Small intestine (tissue), 7 donors: ENCODE results near the gene PTPRE. TPM values are rescaled to one million over a fixed set of nuclear protein-coding genes. Genes with fewer than 3 reads are reported as not detected.

ENCODE experiments used
- DNase-seq, 2 donors: peaks; one replicate each; pipeline versions ENCODE4 v3.0.0 to v3.0.0-alpha.2; 2013
- FAIRE-seq: peaks from 2 replicates; lab custom pipeline; 2012; peaks lifted over from hg19 to GRCh38; lab: Jason Lieb, UNC
- H3K27ac ChIP-seq, 3 donors: one replicate each; pipeline ENCODE4 v1.5.1; 2013; ENCODE audit warnings: low read length in 2 of 3, mild to moderate bottlenecking in 2 of 3, control low read depth in 1 of 3, inconsistent platforms in 1 of 3, low read depth in 1 of 3, moderate library complexity in 1 of 3
- H3K27me3 ChIP-seq, 3 donors: one replicate each; pipeline ENCODE4 v1.6.1; 2013; ENCODE audit warnings: low read length in 3 of 3, inconsistent platforms in 1 of 3; ENCODE audit not compliant: control insufficient read depth in 3 of 3, insufficient read depth in 3 of 3
- H3K36me3 ChIP-seq, 3 donors: one replicate each; pipeline ENCODE4 v1.6.1; 2013; ENCODE audit warnings: low read length in 3 of 3, inconsistent platforms in 1 of 3, low read depth in 1 of 3, mild to moderate bottlenecking in 1 of 3, moderate library complexity in 1 of 3; ENCODE audit not compliant: control insufficient read depth in 3 of 3, insufficient read depth in 2 of 3
- H3K4me1 ChIP-seq, 3 donors: one replicate each; pipeline ENCODE4 v1.6.1; 2013; ENCODE audit warnings: low read length in 2 of 3, inconsistent platforms in 1 of 3, low read depth in 1 of 3, mild to moderate bottlenecking in 1 of 3, moderate library complexity in 1 of 3; ENCODE audit not compliant: control insufficient read depth in 3 of 3, insufficient read depth in 2 of 3
- H3K4me3 ChIP-seq, 3 donors: one replicate each; pipeline ENCODE4 v1.5.1; 2013; ENCODE audit warnings: low read length in 3 of 3, control low read depth in 1 of 3, inconsistent platforms in 1 of 3, low read depth in 1 of 3, mild to moderate bottlenecking in 1 of 3, moderate library complexity in 1 of 3
- H3K9me3 ChIP-seq, 2 donors: one replicate each; pipeline ENCODE4 v1.6.1; 2013; ENCODE audit warnings: low read depth in 1 of 2, low read length in 1 of 2; ENCODE audit not compliant: control insufficient read depth in 2 of 2, insufficient read depth in 1 of 2
- WGBS, 3 donors: extraction: QIAGEN DNeasy Blood & Tissue Kit; methylation state at CpG; one replicate each; pipeline ENCODE4 v1.1.7; 2013; 5-methylcytosine and 5-hydroxymethylcytosine counted together
- polyA plus RNA-seq, 4 donors: library from polyadenylated mRNA; stranded (reverse) in 3 of 4; unstranded in 1 of 4; fragments of 200-250 nt in 3 of 4; fragments of 120-200 nt in 1 of 4; gene quantifications; one replicate each; pipeline versions ENCODE4 v1.2.1 to v1.2.3, GENCODE V29; 2013
- donor health status: healthy with polysubstance abuse.
- donor health status: control.
- donor health status: control.
- donor health status: Bipolar disorder and iron deficiency.
- donor health status: healthy.

Gene PTPRE
- polyA plus RNA-seq, 4 donors, result 2.7 to 21.0 (median 6.2) TPM

DNA sequence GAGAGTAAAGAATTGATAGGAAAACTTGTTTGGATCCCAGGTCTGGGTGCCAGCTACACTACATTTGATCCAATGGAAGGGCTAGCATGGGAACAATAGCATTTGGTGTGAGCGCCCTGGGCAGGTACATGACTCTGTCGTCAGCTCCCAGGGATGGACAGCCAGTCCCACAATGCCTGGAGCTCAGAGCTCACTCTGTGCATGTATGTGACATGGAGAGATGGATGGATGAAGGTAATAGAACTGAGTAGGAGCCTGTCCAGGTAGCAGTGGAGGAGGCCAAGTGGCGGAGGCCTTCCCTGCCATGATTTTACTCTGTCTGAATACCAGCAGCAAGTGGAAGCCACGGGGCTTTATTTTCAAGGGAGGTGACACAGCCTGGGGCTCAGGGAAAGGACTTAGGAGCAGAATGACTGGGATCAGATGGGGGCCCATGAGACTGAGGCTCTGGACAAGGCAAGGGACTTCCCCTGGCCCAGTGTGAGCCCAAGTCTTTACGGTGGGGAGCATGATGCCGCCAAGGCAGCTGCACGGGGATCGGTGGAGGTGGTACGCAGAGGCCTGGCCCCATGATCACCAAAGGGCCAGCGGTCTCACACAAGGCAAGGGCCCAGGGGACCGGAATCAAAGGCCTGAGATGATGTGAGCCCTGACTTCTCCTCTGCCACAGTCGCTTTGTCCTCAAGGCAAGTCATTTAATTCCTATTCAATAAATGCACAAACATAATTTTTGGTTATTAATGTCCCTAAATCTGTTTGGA lies 5.9 kb downstream of the PTPRE start:
- FAIRE-seq, result no peak

DNA sequence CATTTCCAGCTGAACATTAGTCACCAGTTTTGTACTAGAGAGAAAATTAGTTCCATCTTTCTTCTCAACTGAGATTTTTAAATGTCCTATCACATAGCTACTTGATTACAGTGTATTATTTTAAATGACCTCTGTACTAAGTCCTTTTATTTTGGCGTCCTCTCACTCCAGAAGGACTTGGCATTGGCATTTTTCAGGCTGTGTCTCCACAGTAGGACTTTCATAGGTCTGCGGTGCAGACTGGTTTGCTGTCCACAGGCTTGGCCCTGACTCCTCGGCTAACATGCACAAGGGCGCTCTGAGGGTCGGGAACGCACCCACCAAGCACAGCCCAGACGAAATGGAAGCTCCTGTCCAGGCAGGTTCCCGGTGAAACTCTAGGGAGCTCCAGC lies 6.5 kb downstream of the PTPRE start:
- DNase-seq, result no peak
- Histone ChIP-seq H3K36me3 (peaks cover 0 to 9% (median 0%) of the 10 kb centered on the region in 3 donors), H3K4me3 (no peak overlapping the region), H3K9me3 (no peaks in the 10 kb centered on the region), H3K27me3 (no peaks in the 10 kb centered on the region), H3K4me1 (peaks cover 2 to 8% (median 7%) of the 10 kb centered on the region in 3 donors), H3K27ac (no peak overlapping the region)
- FAIRE-seq, result no peak
- 90 to 93% (median 92%) methylated on average over 8 of the region's 8 CpGs for WGBS, 3 donors

More for the DNA sequence above, 5.9 kb downstream of the PTPRE start:
- WGBS, 3 donors, result 90 to 96% (median 93%) methylated on average over 12 of the region's 12 CpGs
- Histone ChIP-seq H3K27me3 (no peaks in the 10 kb centered on the region), H3K9me3 (no peaks in the 10 kb centered on the region), H3K36me3 (peaks cover 0 to 9% (median 0%) of the 10 kb centered on the region in 3 donors), H3K4me3 (no peak overlapping the region), H3K27ac (no peak overlapping the region), H3K4me1 (peaks cover 3 to 13% (median 10%) of the 10 kb centered on the region in 3 donors)
- DNase-seq, result no peak

DNA sequence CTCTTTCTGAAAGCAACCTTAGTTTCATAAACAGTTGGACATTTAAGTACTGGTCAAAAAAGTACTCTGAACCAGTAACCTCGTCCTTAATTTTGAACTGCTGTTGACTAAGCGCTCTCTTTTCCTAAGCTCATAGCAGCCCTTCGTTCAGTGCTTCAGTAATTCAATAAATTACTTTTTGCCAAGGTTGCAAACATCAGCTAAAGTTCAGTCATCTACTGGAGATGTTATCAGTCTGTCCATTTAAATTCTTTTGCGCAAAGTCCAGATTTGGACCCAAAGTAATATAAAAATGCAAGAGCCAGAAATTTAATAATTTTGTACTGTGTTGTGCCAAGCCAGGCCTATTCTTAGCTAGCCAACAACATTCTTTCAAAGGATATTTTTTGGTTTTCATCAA lies 8.4 kb downstream of the PTPRE start:
- H3K4me3 ChIP-seq, result no peak overlapping the region
- no peaks in the 10 kb centered on the region for H3K27me3 ChIP-seq
- H3K27ac ChIP-seq, result no peak overlapping the region
- 79 to 94% (median 90%) methylated on average over 4 of the region's 4 CpGs for WGBS, 3 donors
- H3K4me1 ChIP-seq, result peaks cover 0 to 5% (median 4%) of the 10 kb centered on the region in 3 donors
- FAIRE-seq (no peak), DNase-seq (no peak)
- peaks cover 0 to 5% (median 0%) of the 10 kb centered on the region in 3 donors for H3K36me3 ChIP-seq
- H3K9me3 ChIP-seq, result no peaks in the 10 kb centered on the region

DNA sequence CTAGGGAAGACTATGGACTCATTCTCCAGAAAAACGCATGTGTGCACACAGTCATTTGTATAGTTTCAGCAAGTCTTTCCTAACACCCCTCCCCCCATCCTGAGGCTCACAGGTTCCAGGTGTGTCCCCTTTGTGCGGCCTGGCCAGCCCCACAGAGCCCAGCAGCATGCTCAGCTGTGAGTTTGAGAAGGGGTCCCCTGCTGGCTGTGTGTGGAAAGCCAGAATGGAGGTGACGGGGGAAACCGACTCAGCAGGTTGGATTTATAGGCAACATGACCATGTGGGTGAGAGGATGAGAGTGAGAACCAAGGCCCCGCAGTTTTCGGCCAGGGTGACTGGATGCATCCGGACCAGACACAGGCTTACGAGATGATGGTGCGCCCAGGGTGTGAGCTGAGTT lies 9.9 kb downstream of the PTPRE start:
- no peak overlapping the region for H3K27ac ChIP-seq
- H3K4me3 ChIP-seq, result no peak overlapping the region
- peaks cover 0 to 6% (median 2%) of the 10 kb centered on the region in 3 donors for H3K4me1 ChIP-seq
- DNase-seq, result no peak
- no peaks in the 10 kb centered on the region for H3K9me3 ChIP-seq
- peaks cover 0 to 6% (median 0%) of the 10 kb centered on the region in 3 donors for H3K36me3 ChIP-seq
- WGBS, 3 donors, result 92 to 95% (median 92%) methylated on average over 9 of the region's 9 CpGs
- no peaks in the 10 kb centered on the region for H3K27me3 ChIP-seq
- FAIRE-seq, result no peak

DNA sequence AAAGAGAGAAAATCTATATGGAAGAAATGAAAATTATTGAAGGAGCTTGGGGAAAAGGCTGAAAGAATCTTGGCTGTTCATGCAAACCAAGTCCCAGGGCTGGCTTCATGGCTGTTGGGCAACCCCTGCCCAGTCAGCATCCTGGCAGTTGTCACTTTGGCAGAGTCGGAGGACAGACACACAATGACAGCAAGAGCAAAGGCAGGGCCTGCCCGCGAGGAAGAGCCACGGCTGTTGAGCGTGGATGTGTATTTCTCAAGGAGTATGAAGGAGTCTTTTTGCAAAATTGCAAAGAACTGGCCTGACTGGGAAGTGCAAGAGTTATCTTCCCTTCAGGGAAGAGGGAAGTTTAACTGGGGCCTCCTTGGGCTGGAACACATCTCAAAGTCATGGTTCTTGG lies 11.7 kb downstream of the PTPRE start:
- H3K27ac ChIP-seq, result no peak overlapping the region
- no peak overlapping the region for H3K4me3 ChIP-seq
- H3K4me1 ChIP-seq, result peaks cover 7 to 18% (median 7%) of the 10 kb centered on the region in 3 donors
- no peak for FAIRE-seq
- no peaks in the 10 kb centered on the region for H3K27me3 ChIP-seq
- H3K9me3 ChIP-seq, result no peaks in the 10 kb centered on the region
- 86 to 97% (median 97%) methylated on average over 5 of the region's 5 CpGs for WGBS, 3 donors
- no peak for DNase-seq
- peaks cover 0 to 4% (median 0%) of the 10 kb centered on the region in 3 donors for H3K36me3 ChIP-seq

DNA sequence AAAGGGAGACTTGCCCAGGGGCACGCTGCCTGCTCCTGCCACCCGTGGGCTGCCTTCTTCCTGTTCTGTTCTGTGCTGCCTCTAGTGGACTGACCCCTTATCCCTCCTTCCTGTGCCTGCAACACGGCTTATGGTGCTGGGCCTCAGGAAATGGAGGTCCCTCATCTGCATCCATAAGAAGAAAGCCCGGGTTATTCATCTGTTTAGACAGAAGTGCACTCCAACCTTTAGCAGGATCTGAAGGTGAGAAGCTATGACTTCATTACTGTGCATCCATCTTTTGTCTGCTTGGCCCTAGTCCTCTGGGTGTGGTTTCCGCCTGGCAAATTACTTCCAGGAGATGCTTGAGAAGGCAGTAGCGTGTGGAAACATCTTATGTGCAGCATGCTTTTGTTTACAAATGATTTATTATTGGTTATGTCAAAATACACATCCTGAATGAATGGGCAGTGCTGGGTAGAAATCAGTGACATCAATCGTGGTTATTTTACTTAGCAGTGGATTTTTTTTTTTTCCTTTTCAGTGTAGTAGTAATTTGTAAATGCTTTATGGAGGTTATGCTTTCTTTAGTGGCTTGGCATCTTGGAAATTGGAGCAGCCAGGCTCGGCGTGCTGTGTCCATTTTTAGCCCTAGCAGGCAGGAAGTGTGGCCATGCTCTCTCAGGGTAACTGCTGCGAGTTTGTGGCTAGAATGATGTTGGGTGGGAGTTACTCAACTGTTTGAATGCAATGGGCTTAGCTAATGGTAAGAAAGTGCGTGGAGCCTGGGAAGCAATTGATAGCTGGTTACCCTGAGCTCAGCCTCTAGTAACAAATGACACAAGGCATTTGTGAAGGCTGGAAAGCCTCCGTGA lies 12.7 kb downstream of the PTPRE start:
- WGBS, 3 donors, result 47 to 71% (median 61%) methylated on average over 12 of the region's 12 CpGs
- no peaks in the 10 kb centered on the region for H3K27me3 ChIP-seq
- peak overlapping the region in 1 of 3 donors; percentile 73 for H3K27ac ChIP-seq
- DNase-seq, result no peak
- H3K36me3 ChIP-seq, result peaks cover 0 to 3% (median 0%) of the 10 kb centered on the region in 3 donors
- peaks cover 7 to 18% (median 7%) of the 10 kb centered on the region in 3 donors for H3K4me1 ChIP-seq
- no peak for FAIRE-seq
- no peaks in the 10 kb centered on the region for H3K9me3 ChIP-seq
- H3K4me3 ChIP-seq, result no peak overlapping the region

DNA sequence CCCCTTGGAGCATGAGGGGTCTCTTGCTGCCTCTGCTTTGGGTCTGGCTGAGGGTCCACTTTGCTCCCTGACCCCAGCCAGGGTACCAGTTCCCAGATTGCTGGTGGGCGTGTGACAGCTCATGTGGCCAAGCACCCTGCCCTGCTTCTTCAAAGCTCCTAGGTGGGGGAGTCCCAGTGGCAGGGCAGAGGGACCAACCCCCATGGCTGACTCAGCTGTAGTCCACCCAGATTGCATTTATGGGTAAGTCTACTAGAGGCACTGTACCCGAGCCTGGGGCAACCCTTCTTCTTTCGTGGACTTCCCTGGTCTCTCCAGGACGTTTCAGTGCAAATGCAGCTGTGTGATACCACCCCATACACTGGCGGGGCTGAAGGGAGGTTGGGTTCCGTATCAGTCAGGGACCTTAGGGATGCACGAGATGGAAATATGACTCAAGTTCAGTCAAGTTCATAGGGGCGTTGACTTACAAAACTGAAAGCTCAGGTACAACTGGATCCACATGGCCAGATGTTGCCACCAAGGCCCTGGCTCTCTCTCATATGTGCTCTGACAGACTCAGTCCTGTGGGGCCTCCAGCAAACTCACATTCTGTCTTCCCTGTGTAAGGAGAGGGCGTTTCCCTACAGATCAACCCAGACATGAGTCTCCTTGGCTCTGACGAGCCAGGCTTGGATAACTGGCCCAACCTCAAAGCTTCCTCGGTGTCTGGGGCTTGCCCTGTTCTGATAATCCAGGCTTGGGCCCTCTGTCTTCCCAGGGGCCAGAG lies 13.6 kb downstream of the PTPRE start:
- Histone ChIP-seq H3K4me3 (no peak overlapping the region), H3K4me1 (peaks cover 7 to 18% (median 11%) of the 10 kb centered on the region in 3 donors), H3K27me3 (no peaks in the 10 kb centered on the region), H3K27ac (peak overlapping the region in 1 of 3 donors; percentile 71), H3K36me3 (peaks cover 0 to 3% (median 0%) of the 10 kb centered on the region in 3 donors), H3K9me3 (no peaks in the 10 kb centered on the region)
- WGBS, 3 donors, result 71 to 83% (median 80%) methylated on average over 11 of the region's 11 CpGs
- no peak for DNase-seq
- no peak for FAIRE-seq
